DND-41 (cell line): ENCODE measurements around the gene NBEAL2.

ENCODE experiments used
- ATAC-seq: fragments of 200-7000 bp; cut with Tn5 transposase; 3 replicates; pipeline ENCODE4 v1.9.1; 2021; ENCODE audit warnings: low read depth; ENCODE audit not compliant: insufficient read depth
- DNase-seq: peaks from one replicate; pipeline ENCODE4 v3.0.0-alpha.2; 2020
- H2AFZ ChIP-seq: 2 replicates; pipeline ENCODE4 v1.6.0; 2012; ENCODE audit warnings: low read depth, low read length
- H3K27ac ChIP-seq: 2 replicates; pipeline ENCODE4 v1.5.1; 2012; ENCODE audit warnings: low read length, inconsistent platforms
- H3K27me3 ChIP-seq: fragments of 200-600 bp; sonication (generic); 2 replicates; pipeline ENCODE4 v1.6.0; 2012; ENCODE audit warnings: low read length, mild to moderate bottlenecking, inconsistent platforms; ENCODE audit not compliant: insufficient read depth, poor library complexity
- H3K36me3 ChIP-seq: 2 replicates; pipeline ENCODE4 v1.5.1; 2012; ENCODE audit warnings: low read length, inconsistent platforms; ENCODE audit not compliant: insufficient read depth
- H3K4me1 ChIP-seq: 2 replicates; pipeline ENCODE4 v1.5.1; 2012; ENCODE audit warnings: mild to moderate bottlenecking, low read length; ENCODE audit not compliant: insufficient read depth
- H3K4me2 ChIP-seq: 2 replicates; pipeline ENCODE4 v1.6.0; 2012; ENCODE audit warnings: mild to moderate bottlenecking, moderate library complexity, low read length, inconsistent platforms; ENCODE audit not compliant: insufficient read depth
- H3K4me3 ChIP-seq, 2 experiments: fragments of 200-600 bp in 1 of 2; shearing (Covaris generic) in 1 of 2; 2 replicates each; pipeline ENCODE4 v1.5.1; 2012 to 2016; ENCODE audit warnings: inconsistent platforms in 2 of 2, low read length in 2 of 2, mild to moderate bottlenecking in 2 of 2, low read depth in 1 of 2, moderate library complexity in 1 of 2
- H3K79me2 ChIP-seq: 2 replicates; pipeline ENCODE4 v1.6.0; 2012; ENCODE audit warnings: low read length, inconsistent platforms; ENCODE audit not compliant: insufficient read depth
- H3K9ac ChIP-seq: 2 replicates; pipeline ENCODE4 v1.6.0; 2012; ENCODE audit warnings: low read depth, mild to moderate bottlenecking, inconsistent platforms, low read length, moderate library complexity
- H3K9me3 ChIP-seq: 2 replicates; pipeline ENCODE4 v1.5.1; 2012; ENCODE audit warnings: low read length, moderate library complexity, mild to moderate bottlenecking, inconsistent platforms; ENCODE audit not compliant: insufficient read depth, severe bottlenecking
- H4K20me1 ChIP-seq: 2 replicates; pipeline ENCODE4 v1.6.0; 2012; ENCODE audit warnings: low read length; ENCODE audit not compliant: insufficient read depth
- EZH2 ChIP-seq: IDR thresholded peaks from 3 replicates; pipeline ENCODE4 v1.6.1; 2012; ENCODE audit warnings: borderline replicate concordance, low read depth, mild to moderate bottlenecking, moderate library complexity, low read length, inconsistent platforms; ENCODE audit not compliant: severe bottlenecking
- TF ChIP-seq, protein P1 (sequence below): IDR thresholded peaks from 2 replicates; pipeline ENCODE4 v1.5.1; 2012; ENCODE audit warnings: borderline replicate concordance, low read length, moderate library complexity, mild to moderate bottlenecking; ENCODE audit not compliant: poor library complexity, severe bottlenecking; ENCODE audit errors: extremely low read depth

The NBEAL2 gene

DNA sequence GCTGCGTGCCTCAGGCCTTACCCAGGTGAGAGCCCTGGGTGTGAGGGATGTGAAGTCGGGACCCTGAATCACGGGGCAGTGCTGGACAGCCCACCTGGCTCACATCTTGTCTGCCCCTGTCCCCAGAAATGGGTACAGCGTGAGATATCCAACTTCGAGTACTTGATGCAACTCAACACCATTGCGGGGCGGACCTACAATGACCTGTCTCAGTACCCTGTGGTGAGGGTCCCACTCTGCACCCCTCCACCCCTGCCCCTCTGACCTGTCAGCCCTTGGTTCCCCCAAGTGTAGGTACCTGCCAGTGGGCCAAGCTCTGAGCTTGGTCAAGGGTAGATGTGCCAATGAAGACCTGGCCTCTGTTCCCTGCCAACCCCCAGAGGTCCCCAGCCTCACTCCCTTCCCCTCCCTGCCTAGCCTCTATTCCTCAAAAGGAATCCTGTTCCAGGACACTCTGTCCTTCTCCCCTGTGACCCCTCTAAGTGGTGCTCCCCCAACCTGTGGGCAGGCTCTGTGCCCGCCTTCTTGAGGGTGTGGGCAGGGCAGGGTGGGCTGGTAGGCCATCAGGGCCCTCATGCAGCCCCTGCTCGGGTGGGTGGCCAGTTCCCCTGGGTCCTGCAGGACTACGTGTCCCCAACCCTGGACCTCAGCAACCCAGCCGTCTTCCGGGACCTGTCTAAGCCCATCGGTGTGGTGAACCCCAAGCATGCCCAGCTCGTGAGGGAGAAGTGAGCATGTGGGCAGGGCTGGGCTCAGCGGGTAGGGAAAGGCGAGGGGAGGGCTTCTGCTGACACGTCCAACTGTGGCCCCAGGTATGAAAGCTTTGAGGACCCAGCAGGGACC lies 25.1 kb downstream of the NBEAL2 start:
- Histone ChIP-seq H3K27ac (peak overlapping the region; percentile 26; the same call in 1 of the 2 replicates), H3K4me3 (no peak overlapping the region), H3K9ac (no peak overlapping the region), H2AFZ (no peak overlapping the region), H4K20me1 (no peaks in the 10 kb centered on the region; the same call in 1 of the 2 replicates), H3K79me2 (no peaks in the 10 kb centered on the region), H3K4me2 (no peak overlapping the region), H3K4me1 (no peaks in the 10 kb centered on the region), H3K9me3 (no peaks in the 10 kb centered on the region), H3K36me3 (peaks cover 95% of the 10 kb centered on the region), H3K27me3 (no peaks in the 10 kb centered on the region)
- DNase-seq (no peak), ATAC-seq (no peak)
- TF ChIP-seq, protein P1, sequence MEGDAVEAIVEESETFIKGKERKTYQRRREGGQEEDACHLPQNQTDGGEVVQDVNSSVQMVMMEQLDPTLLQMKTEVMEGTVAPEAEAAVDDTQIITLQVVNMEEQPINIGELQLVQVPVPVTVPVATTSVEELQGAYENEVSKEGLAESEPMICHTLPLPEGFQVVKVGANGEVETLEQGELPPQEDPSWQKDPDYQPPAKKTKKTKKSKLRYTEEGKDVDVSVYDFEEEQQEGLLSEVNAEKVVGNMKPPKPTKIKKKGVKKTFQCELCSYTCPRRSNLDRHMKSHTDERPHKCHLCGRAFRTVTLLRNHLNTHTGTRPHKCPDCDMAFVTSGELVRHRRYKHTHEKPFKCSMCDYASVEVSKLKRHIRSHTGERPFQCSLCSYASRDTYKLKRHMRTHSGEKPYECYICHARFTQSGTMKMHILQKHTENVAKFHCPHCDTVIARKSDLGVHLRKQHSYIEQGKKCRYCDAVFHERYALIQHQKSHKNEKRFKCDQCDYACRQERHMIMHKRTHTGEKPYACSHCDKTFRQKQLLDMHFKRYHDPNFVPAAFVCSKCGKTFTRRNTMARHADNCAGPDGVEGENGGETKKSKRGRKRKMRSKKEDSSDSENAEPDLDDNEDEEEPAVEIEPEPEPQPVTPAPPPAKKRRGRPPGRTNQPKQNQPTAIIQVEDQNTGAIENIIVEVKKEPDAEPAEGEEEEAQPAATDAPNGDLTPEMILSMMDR: no peak
- TF ChIP-seq EZH2: no peak

- Histone ChIP-seq H4K20me1 (no peaks in the 10 kb centered on the region; the same call in 1 of the 2 replicates), H3K79me2 (no peaks in the 10 kb centered on the region), H3K9ac (no peak overlapping the region), H3K9me3 (no peaks in the 10 kb centered on the region), H2AFZ (no peak overlapping the region), H3K4me1 (no peaks in the 10 kb centered on the region), H3K4me3 (no peak overlapping the region), H3K27me3 (no peaks in the 10 kb centered on the region), H3K36me3 (peaks cover 95% of the 10 kb centered on the region), H3K4me2 (no peak overlapping the region), H3K27ac (peak overlapping the region; percentile 36)
- no peak for ATAC-seq
- DNase-seq: no peak
- TF ChIP-seq, protein P1: no peak
- no peak for TF ChIP-seq EZH2
These were observed 26.0 kb downstream of the NBEAL2 start for GRCh38 chr3:47005212-47006144.

DNA sequence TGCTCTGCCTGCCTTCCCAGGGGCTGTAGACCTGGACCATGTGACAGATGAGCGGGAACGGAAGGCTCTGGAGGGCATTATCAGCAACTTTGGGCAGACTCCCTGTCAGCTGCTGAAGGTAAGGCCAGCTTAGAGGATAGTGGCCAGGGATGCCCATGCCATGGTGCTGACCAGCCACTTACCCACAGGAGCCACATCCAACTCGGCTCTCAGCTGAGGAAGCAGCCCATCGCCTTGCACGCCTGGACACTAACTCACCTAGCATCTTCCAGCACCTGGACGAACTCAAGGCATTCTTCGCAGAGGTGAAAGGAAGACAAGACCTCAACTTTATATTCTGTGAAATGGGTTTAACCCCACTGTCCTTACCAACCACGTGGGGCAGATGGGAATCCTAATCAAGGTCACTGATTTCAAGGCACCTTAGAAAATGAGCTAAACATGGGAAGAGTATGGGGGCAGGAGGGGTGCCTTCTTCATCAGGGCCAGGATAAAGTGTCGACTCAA lies 26.7 kb downstream of the NBEAL2 start:
- no peak overlapping the region for H3K4me3 ChIP-seq
- ATAC-seq: no peak

More for the DNA sequence above, 26.7 kb downstream of the NBEAL2 start:
- Histone ChIP-seq H3K4me1 (no peaks in the 10 kb centered on the region), H4K20me1 (no peaks in the 10 kb centered on the region; the same call in 1 of the 2 replicates), H3K9me3 (no peaks in the 10 kb centered on the region), H3K9ac (no peak overlapping the region), H3K27ac (peak overlapping the region; percentile 23; the same call in 1 of the 2 replicates), H3K27me3 (no peaks in the 10 kb centered on the region), H3K4me2 (no peak overlapping the region), H3K79me2 (no peaks in the 10 kb centered on the region), H3K36me3 (peaks cover 93% of the 10 kb centered on the region), H2AFZ (no peak overlapping the region)
- TF ChIP-seq, protein P1: no peak
- no peak for TF ChIP-seq EZH2
- no peak for DNase-seq
